H9 (cell line): ENCODE results near the gene BET1L. TPM values are rescaled to one million over a fixed set of nuclear protein-coding genes. Genes with fewer than 3 reads are reported as not detected.
"Not testable (repeated sequence)": the region's sequence is repeated elsewhere in the genome, so short reads cannot be mapped to it uniquely, and the experiment has no call there.

Experiments
- DNase-seq: peaks from one replicate; pipeline ENCODE4 v3.0.0-alpha.2; 2017
- H2AFZ ChIP-seq: one replicate; pipeline ENCODE4 v1.6.1; 2013; ENCODE audit warnings: mild to moderate bottlenecking, low read length, control low read depth, moderate library complexity
- H2AK5ac ChIP-seq: 2 replicates; pipeline ENCODE4 v1.6.1; 2013; ENCODE audit warnings: low read length, control low read depth, mixed read lengths; ENCODE audit not compliant: insufficient read length
- H2BK120ac ChIP-seq: one replicate; pipeline ENCODE4 v1.6.1; 2013; ENCODE audit warnings: low read depth, mild to moderate bottlenecking, low read length, control low read depth, inconsistent platforms; ENCODE audit not compliant: poor library complexity, severe bottlenecking
- H2BK12ac ChIP-seq: 2 replicates; pipeline ENCODE4 v1.6.1; 2013; ENCODE audit warnings: low read length, control low read depth, mixed read lengths, low read depth; ENCODE audit not compliant: insufficient read length
- H2BK15ac ChIP-seq: 2 replicates; pipeline ENCODE4 v1.6.1; 2013; ENCODE audit warnings: low read depth, low read length, control low read depth
- H2BK20ac ChIP-seq: one replicate; pipeline ENCODE4 v1.6.1; 2013; ENCODE audit warnings: low read depth, mild to moderate bottlenecking, low read length, control low read depth, inconsistent platforms; ENCODE audit not compliant: poor library complexity, severe bottlenecking
- H2BK5ac ChIP-seq: 2 replicates; pipeline ENCODE4 v1.6.1; 2013; ENCODE audit warnings: low read length, control low read depth, mixed read lengths; ENCODE audit not compliant: insufficient read length
- H3K14ac ChIP-seq: 2 replicates; pipeline ENCODE4 v1.6.1; 2013; ENCODE audit warnings: low read length, control low read depth; ENCODE audit not compliant: insufficient read depth
- H3K18ac ChIP-seq: 2 replicates; pipeline ENCODE4 v1.6.1; 2013; ENCODE audit warnings: low read depth, mild to moderate bottlenecking, mixed read lengths, low read length, control low read depth; ENCODE audit not compliant: insufficient read length
- H3K23ac ChIP-seq: 2 replicates; pipeline ENCODE4 v1.6.1; 2013; ENCODE audit warnings: low read length, control low read depth, mixed read lengths, low read depth; ENCODE audit not compliant: insufficient read length
- H3K23me2 ChIP-seq: 2 replicates; pipeline ENCODE4 v1.6.1; 2013; ENCODE audit warnings: low read depth, mild to moderate bottlenecking, mixed read lengths, low read length, control low read depth; ENCODE audit not compliant: insufficient read length, poor library complexity, severe bottlenecking
- H3K27ac ChIP-seq: 2 replicates; pipeline ENCODE4 v1.5.1; 2013; ENCODE audit warnings: low read length, control low read depth, mixed read lengths, low read depth; ENCODE audit not compliant: insufficient read length
- H3K27me3 ChIP-seq: 2 replicates; pipeline ENCODE4 v1.6.1; 2013; ENCODE audit warnings: low read length, control low read depth, inconsistent platforms; ENCODE audit not compliant: insufficient read depth
- H3K4ac ChIP-seq: 2 replicates; pipeline ENCODE4 v1.6.1; 2013; ENCODE audit warnings: low read depth, mild to moderate bottlenecking, control low read depth, inconsistent platforms, low read length, moderate library complexity
- H3K4me1 ChIP-seq: 2 replicates; pipeline ENCODE4 v1.6.1; 2013; ENCODE audit warnings: low read length, control low read depth, inconsistent platforms; ENCODE audit not compliant: insufficient read depth
- H3K4me2 ChIP-seq: 2 replicates; pipeline ENCODE4 v1.6.1; 2013; ENCODE audit warnings: low read length, control low read depth, mixed read lengths; ENCODE audit not compliant: insufficient read length, insufficient read depth
- H3K56ac ChIP-seq: 2 replicates; pipeline ENCODE4 v1.6.1; 2013; ENCODE audit warnings: low read depth, mild to moderate bottlenecking, mixed read lengths, low read length, control low read depth; ENCODE audit not compliant: insufficient read length
- H3K79me1 ChIP-seq: 2 replicates; pipeline ENCODE4 v1.6.1; 2013; ENCODE audit warnings: low read depth, mild to moderate bottlenecking, moderate library complexity, low read length, control low read depth, inconsistent platforms; ENCODE audit not compliant: insufficient read depth, poor library complexity, severe bottlenecking
- H3K79me2 ChIP-seq: 2 replicates; pipeline ENCODE4 v1.6.1; 2013; ENCODE audit warnings: low read length, control low read depth, inconsistent platforms; ENCODE audit not compliant: insufficient read depth
- H3K9ac ChIP-seq: 2 replicates; pipeline ENCODE4 v1.6.1; 2013; ENCODE audit warnings: low read length, control low read depth, mixed read lengths; ENCODE audit not compliant: insufficient read length; ENCODE audit errors: extremely low read depth
- H3K9me3 ChIP-seq: one replicate; pipeline ENCODE4 v1.6.1; 2013; ENCODE audit warnings: low read depth, low read length, inconsistent platforms; ENCODE audit not compliant: control insufficient read depth
- H3T11ph ChIP-seq: one replicate; pipeline ENCODE4 v1.6.1; 2013; ENCODE audit warnings: mild to moderate bottlenecking, low read length, control low read depth, inconsistent platforms
- H4K20me1 ChIP-seq: one replicate; pipeline ENCODE4 v1.6.1; 2013; ENCODE audit not compliant: control insufficient read depth, insufficient read length, insufficient read depth
- H4K5ac ChIP-seq: 2 replicates; pipeline ENCODE4 v1.6.1; 2013; ENCODE audit warnings: low read depth, mild to moderate bottlenecking, mixed read lengths, low read length, control low read depth; ENCODE audit not compliant: insufficient read length
- H4K8ac ChIP-seq: replicated peaks from 2 replicates; pipeline ENCODE4 v1.6.1; 2013; ENCODE audit warnings: low read length, control low read depth, mixed read lengths, low read depth; ENCODE audit not compliant: insufficient read length
- H4K91ac ChIP-seq: 2 replicates; pipeline ENCODE4 v1.6.1; 2013; ENCODE audit warnings: low read depth, mild to moderate bottlenecking, moderate library complexity, mixed read lengths, low read length, control low read depth; ENCODE audit not compliant: insufficient read length
- H3K27ac Mint-ChIP-seq, 3 experiments: 2 replicates in 2 of 3; 3 replicates in 1 of 3; pipeline ENCODE4 v1.8.0; 2020 to 2021; ENCODE audit warnings: mixed read lengths in 3 of 3, mild to moderate bottlenecking in 1 of 3, moderate library complexity in 1 of 3
- H3K27me3 Mint-ChIP-seq: 2 replicates; pipeline ENCODE4 v1.8.0; 2021; ENCODE audit warnings: low read depth, mild to moderate bottlenecking, moderate library complexity, mixed read lengths
- H3K36me3 Mint-ChIP-seq, 3 experiments: 2 replicates in 2 of 3; 3 replicates in 1 of 3; pipeline ENCODE4 v1.8.0; 2020 to 2021; ENCODE audit warnings: low read depth in 3 of 3, mixed read lengths in 3 of 3; ENCODE audit not compliant: insufficient read depth in 1 of 3
- H3K4me1 Mint-ChIP-seq, 2 experiments: 2 replicates each; pipeline ENCODE4 v1.8.0; 2020; ENCODE audit warnings: mixed read lengths in 2 of 2
- H3K4me3 Mint-ChIP-seq, 2 experiments: 2 replicates in 1 of 2; 3 replicates in 1 of 2; pipeline ENCODE4 v1.8.0; 2020 to 2021; ENCODE audit warnings: mild to moderate bottlenecking in 2 of 2, mixed read lengths in 2 of 2, moderate library complexity in 1 of 2
- H3K9me3 Mint-ChIP-seq, 2 experiments: 2 replicates in 1 of 2; 3 replicates in 1 of 2; pipeline ENCODE4 v1.8.0; 2020; ENCODE audit warnings: mild to moderate bottlenecking in 2 of 2, mixed read lengths in 2 of 2, moderate library complexity in 1 of 2
- CTCF ChIP-seq: fragments of 200-600 bp; sonication (generic); conservative IDR thresholded peaks from 3 replicates; pipeline ENCODE4 v1.8.0; 2021; ENCODE audit warnings: antibody characterized with exemption, mild to moderate bottlenecking
- WGBS: extraction: QIAGEN DNeasy Blood & Tissue Kit; methylation state at CpG from one replicate; pipeline ENCODE4 v1.1.7; 2013; ENCODE audit warnings: missing lambda C conversion rate, low lambda C conversion rate, mixed read lengths; ENCODE audit not compliant: insufficient read length; ENCODE audit errors: extremely low coverage; 5-methylcytosine and 5-hydroxymethylcytosine counted together
- total RNA-seq: library from RNA; stranded (reverse); gene quantifications from 2 replicates; pipeline ENCODE4 v1.2.1, GENCODE V29; 2021

Gene BET1L
- total RNA-seq, 1 experiment from 2014 or later = 49.4 TPM

- peaks cover 0 to 12% (median 5%) of the 10 kb centered on the region in 3 experiments; a peak in 4 of 7 replicates for H3K36me3 Mint-ChIP-seq
- H3K27ac ChIP-seq = no peak overlapping the region
- H2BK20ac ChIP-seq = no peak overlapping the region
- H3K79me1 ChIP-seq = no peaks in the 10 kb centered on the region
- no peaks in the 10 kb centered on the region for H3K9me3 ChIP-seq
- no peak overlapping the region for H3K4me3 Mint-ChIP-seq
- H3K4me1 Mint-ChIP-seq = no peaks in the 10 kb centered on the region
- H4K20me1 ChIP-seq = no peaks in the 10 kb centered on the region
- no peak overlapping the region for H3K4me2 ChIP-seq
- H2BK15ac ChIP-seq = no peak overlapping the region
- peaks cover 1% of the 10 kb centered on the region; the same call in 1 of the 2 replicates for H3K27me3 Mint-ChIP-seq
- TF ChIP-seq CTCF = no peak
- no peak overlapping the region for H2BK12ac ChIP-seq
- no peak overlapping the region for H4K5ac ChIP-seq
- H3K18ac ChIP-seq = no peak overlapping the region
- no peak overlapping the region for H3K9ac ChIP-seq
- no peaks in the 10 kb centered on the region for H3K9me3 Mint-ChIP-seq
- no peaks in the 10 kb centered on the region for H3K23me2 ChIP-seq
- no peak overlapping the region for H3T11ph ChIP-seq
- H2AFZ ChIP-seq = no peak overlapping the region
- no peak overlapping the region for H2BK120ac ChIP-seq
- no peaks in the 10 kb centered on the region for H3K79me2 ChIP-seq
- H4K91ac ChIP-seq = no peak overlapping the region
- H3K27me3 ChIP-seq = no peaks in the 10 kb centered on the region
- H3K4ac ChIP-seq = no peak overlapping the region
- no peak for DNase-seq
- no peak overlapping the region for H3K56ac ChIP-seq
- H2BK5ac ChIP-seq = no peak overlapping the region
- no CpG with 5 or more reads among the region's 7 CpGs for WGBS
- no peaks in the 10 kb centered on the region for H3K4me1 ChIP-seq
- no peak overlapping the region for H3K23ac ChIP-seq
- H3K14ac ChIP-seq = no peak overlapping the region
- H2AK5ac ChIP-seq = no peak overlapping the region
- H3K27ac Mint-ChIP-seq = no peak overlapping the region
- no peak overlapping the region for H4K8ac ChIP-seq
These were observed 14.3 kb upstream of the BET1L start for GRCh38 chr11:221539-221938.

DNA sequence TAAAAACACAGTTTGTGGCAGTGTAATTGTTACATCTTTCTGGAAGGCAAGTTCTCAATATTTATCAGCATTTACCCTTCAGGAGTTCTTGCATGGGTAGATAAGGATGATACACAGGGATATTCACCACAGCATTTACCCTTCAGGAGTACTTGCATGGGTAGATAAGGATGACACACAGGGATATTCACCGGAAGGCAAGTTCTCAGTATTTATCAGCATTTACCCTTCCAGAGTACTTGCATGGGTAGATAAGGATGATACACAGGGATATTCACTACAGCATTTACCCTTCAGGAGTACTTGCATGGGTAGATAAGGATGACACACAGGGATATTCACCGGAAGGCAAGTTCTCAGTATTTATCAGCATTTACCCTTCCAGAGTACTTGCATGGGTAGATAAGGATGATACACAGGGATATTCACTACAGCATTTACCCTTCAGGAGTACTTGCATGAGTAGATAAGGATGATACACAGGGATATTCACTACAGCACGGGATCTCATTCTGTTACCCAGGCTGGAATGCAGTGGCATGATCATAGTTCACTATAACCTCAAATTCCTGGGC, 13.5 kb upstream of the BET1L start:
- H3K4ac ChIP-seq, H4K8ac ChIP-seq, H3K79me1 ChIP-seq, H3K23ac ChIP-seq, H2AFZ ChIP-seq, H3K27me3 ChIP-seq, H3K9ac ChIP-seq, H3K27ac ChIP-seq, H2BK12ac ChIP-seq, DNase-seq, H3T11ph ChIP-seq, H2BK5ac ChIP-seq, H2AK5ac ChIP-seq, H3K4me1 ChIP-seq, H3K79me2 ChIP-seq, H2BK20ac ChIP-seq, H3K18ac ChIP-seq, H3K27ac Mint-ChIP-seq, H2BK15ac ChIP-seq, H3K27me3 Mint-ChIP-seq, H3K9me3 Mint-ChIP-seq, H3K14ac ChIP-seq, H3K23me2 ChIP-seq, H3K4me2 ChIP-seq, H2BK120ac ChIP-seq, H3K4me1 Mint-ChIP-seq, H3K56ac ChIP-seq, H3K4me3 Mint-ChIP-seq, H3K9me3 ChIP-seq, H4K20me1 ChIP-seq, H4K5ac ChIP-seq, H4K91ac ChIP-seq: not testable (repeated sequence)
- WGBS = no CpG with 5 or more reads among the region's 3 CpGs
- H3K36me3 Mint-ChIP-seq = peaks cover 0 to 17% (median 10%) of the 10 kb centered on the region in 3 experiments; a peak in 4 of 7 replicates
